C4-2B (cell line): ENCODE results near the gene IARS1.

Experiments
- CTCF ChIP-seq: fragments of 450-650 bp; conservative IDR thresholded peaks from 2 replicates; pipeline ENCODE4 v1.5.1; 2017; ENCODE audit warnings: mild to moderate bottlenecking
- ZFX ChIP-seq: fragments of 450-650 bp; IDR thresholded peaks from 2 replicates; pipeline ENCODE4 v1.6.1; 2017

DNA sequence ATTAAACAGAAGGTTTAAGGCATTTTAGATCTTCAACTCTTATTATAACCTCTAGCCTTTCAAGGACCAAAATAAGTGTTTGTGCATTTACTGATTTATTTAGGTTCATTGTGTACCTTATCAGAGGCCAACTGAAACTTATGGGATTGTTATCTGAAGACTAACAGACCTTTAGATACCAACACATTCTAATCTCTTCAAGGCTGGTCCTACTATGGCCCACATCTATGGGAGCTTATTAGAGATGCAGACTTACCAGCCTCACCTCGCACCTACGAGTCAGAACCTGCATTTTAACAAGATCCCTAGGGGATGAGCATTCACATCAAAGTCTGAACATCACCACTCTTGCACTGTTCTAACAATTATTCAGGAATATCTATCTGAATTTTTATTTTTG, 1.9 kb downstream of the IARS1 start:
- no peak for TF ChIP-seq CTCF
- TF ChIP-seq ZFX: no peak
